Endodermal cell (in vitro differentiated cells): ENCODE results near the gene TBC1D8. TPM values are rescaled to one million over a fixed set of nuclear protein-coding genes. Genes with fewer than 3 reads are reported as not detected.

Source experiments
- DNase-seq: peaks from one replicate; pipeline ENCODE4 v3.0.0-alpha.2; 2017
- H3K27ac ChIP-seq: 2 replicates; pipeline ENCODE4 v1.5.1; 2013; ENCODE audit warnings: mild to moderate bottlenecking, low read depth, low read length, moderate library complexity
- H3K27me3 ChIP-seq: 2 replicates; pipeline ENCODE4 v1.6.1; 2013; ENCODE audit warnings: mild to moderate bottlenecking, low read length, moderate library complexity; ENCODE audit not compliant: insufficient read depth, control insufficient read depth, poor library complexity, severe bottlenecking
- H3K36me3 ChIP-seq: 2 replicates; pipeline ENCODE4 v1.7.0; 2013; ENCODE audit warnings: mild to moderate bottlenecking, low read length, moderate library complexity; ENCODE audit not compliant: control insufficient read depth, insufficient read depth
- H3K4me1 ChIP-seq: one replicate; pipeline ENCODE4 v1.7.0; 2013; ENCODE audit warnings: low read length; ENCODE audit not compliant: control insufficient read depth, insufficient read depth
- H3K4me3 ChIP-seq: 2 replicates; pipeline ENCODE4 v1.5.1; 2013; ENCODE audit warnings: mild to moderate bottlenecking, low read length, moderate library complexity
- H3K9ac ChIP-seq: 2 replicates; pipeline ENCODE4 v1.6.1; 2013; ENCODE audit warnings: mild to moderate bottlenecking, low read length, moderate library complexity; ENCODE audit not compliant: poor library complexity, severe bottlenecking; ENCODE audit errors: extremely low read depth
- H3K9me3 ChIP-seq: 2 replicates; pipeline ENCODE4 v1.6.1; 2013; ENCODE audit warnings: mild to moderate bottlenecking, low read length, moderate library complexity; ENCODE audit not compliant: control insufficient read depth
- H3K27ac Mint-ChIP-seq: 2 replicates; pipeline ENCODE4 v1.8.0; 2020; ENCODE audit warnings: mixed read lengths
- H3K27me3 Mint-ChIP-seq: 2 replicates; pipeline ENCODE4 v1.8.0; 2021; ENCODE audit warnings: mild to moderate bottlenecking, mixed read lengths; ENCODE audit not compliant: insufficient read depth
- H3K36me3 Mint-ChIP-seq: 2 replicates; pipeline ENCODE4 v1.8.0; 2020; ENCODE audit warnings: low read depth, mixed read lengths
- H3K4me1 Mint-ChIP-seq: 2 replicates; pipeline ENCODE4 v1.8.0; 2020; ENCODE audit warnings: mixed read lengths
- H3K4me3 Mint-ChIP-seq: 2 replicates; pipeline ENCODE4 v1.8.0; 2020; ENCODE audit warnings: mild to moderate bottlenecking, moderate library complexity, mixed read lengths
- H3K9me3 Mint-ChIP-seq: 2 replicates; pipeline ENCODE4 v1.8.0; 2020; ENCODE audit warnings: mild to moderate bottlenecking, mixed read lengths
- WGBS, 2 experiments: methylation state at CpG; one replicate each; pipeline versions ENCODE4 v1.1.5 to v1.1.7; 2013; ENCODE audit warnings: missing lambda C conversion rate in 2 of 2, mixed read lengths in 1 of 2; ENCODE audit not compliant: insufficient coverage in 1 of 2, insufficient read length in 1 of 2; 5-methylcytosine and 5-hydroxymethylcytosine counted together
- total RNA-seq, 2 donors: library from RNA; stranded (reverse); fragmentation: NEBNext Ultra II Directional in 1 of 2; extraction: Animal tissue kit (Norgen Biotek cat#: 25700) in 1 of 2; gene quantifications; 2 replicates in 1 of 2; 3 replicates in 1 of 2; pipeline ENCODE4 v1.2.1, GENCODE V29; 2021
- TF ChIP-seq, protein P1 (sequence below): fragments of 200-600 bp; sonication (generic); conservative IDR thresholded peaks from 2 replicates; pipeline ENCODE4 v1.5.0; 2021; ENCODE audit warnings: antibody characterized with exemption, mild to moderate bottlenecking

TBC1D8 gene
- total RNA-seq, 2 donors from 2014 or later: 14.4 to 14.5 TPM

DNA sequence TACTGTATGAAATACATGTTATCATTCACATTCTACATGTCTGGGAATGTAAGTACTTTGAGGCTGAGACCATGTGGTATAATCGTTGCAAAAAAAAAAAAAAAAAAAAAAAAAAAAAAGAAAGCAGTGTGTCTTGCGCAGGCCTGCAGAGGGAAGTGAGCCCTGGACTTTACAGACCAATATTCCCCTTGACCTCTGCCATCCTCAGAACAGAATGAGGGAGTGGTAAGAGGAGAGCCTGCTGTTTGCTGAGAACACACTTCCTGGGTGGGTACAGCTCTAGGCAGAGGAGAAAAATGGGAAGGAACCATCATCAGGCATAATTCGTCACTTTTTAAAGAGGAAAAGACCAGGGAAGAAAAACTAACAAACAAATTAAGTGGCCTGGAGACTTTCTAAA lies 28.8 kb upstream of the TBC1D8 start:
- Mint-ChIP-seq H3K27me3 (no peaks in the 10 kb centered on the region), H3K36me3 (no peaks in the 10 kb centered on the region), H3K4me3 (no peak overlapping the region), H3K27ac (no peak overlapping the region), H3K9me3 (peaks cover under 1% of the 10 kb centered on the region), H3K4me1 (peaks cover 2% of the 10 kb centered on the region)
- H3K4me3 ChIP-seq: no peak overlapping the region
- 88 to 100% methylated on average over 1 to 3 of the region's 3 CpGs for WGBS, 2 experiments
- H3K27me3 ChIP-seq: no peaks in the 10 kb centered on the region
- no peak for DNase-seq
- H3K36me3 ChIP-seq: no peaks in the 10 kb centered on the region
- H3K9me3 ChIP-seq: no peaks in the 10 kb centered on the region
- no peak overlapping the region for H3K9ac ChIP-seq
- TF ChIP-seq, protein P1, sequence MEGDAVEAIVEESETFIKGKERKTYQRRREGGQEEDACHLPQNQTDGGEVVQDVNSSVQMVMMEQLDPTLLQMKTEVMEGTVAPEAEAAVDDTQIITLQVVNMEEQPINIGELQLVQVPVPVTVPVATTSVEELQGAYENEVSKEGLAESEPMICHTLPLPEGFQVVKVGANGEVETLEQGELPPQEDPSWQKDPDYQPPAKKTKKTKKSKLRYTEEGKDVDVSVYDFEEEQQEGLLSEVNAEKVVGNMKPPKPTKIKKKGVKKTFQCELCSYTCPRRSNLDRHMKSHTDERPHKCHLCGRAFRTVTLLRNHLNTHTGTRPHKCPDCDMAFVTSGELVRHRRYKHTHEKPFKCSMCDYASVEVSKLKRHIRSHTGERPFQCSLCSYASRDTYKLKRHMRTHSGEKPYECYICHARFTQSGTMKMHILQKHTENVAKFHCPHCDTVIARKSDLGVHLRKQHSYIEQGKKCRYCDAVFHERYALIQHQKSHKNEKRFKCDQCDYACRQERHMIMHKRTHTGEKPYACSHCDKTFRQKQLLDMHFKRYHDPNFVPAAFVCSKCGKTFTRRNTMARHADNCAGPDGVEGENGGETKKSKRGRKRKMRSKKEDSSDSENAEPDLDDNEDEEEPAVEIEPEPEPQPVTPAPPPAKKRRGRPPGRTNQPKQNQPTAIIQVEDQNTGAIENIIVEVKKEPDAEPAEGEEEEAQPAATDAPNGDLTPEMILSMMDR: no peak
- H3K4me1 ChIP-seq: no peaks in the 10 kb centered on the region
- no peak overlapping the region for H3K27ac ChIP-seq

DNA sequence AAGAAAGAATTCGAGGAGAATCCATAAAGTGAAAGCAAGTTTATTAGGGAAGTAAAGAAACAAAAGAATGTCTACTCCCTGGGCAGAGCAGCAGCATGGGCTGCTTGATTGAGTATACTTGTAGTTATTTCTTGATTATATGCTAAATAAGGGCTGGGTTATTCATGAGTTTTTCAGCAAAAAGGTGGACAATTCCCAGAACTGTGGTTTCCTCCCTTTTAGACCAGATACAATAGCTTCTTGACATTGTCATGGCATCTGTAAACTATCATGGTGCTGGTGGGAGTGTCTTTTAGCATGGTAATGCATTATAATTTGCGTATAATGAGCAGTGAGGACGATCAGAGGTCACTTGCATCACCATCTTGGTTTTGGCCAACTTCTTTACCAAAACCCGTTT lies 25.6 kb upstream of the TBC1D8 start:
- Mint-ChIP-seq H3K4me3 (no peak overlapping the region), H3K4me1 (no peaks in the 10 kb centered on the region), H3K27me3 (no peaks in the 10 kb centered on the region), H3K9me3 (peaks cover 19% of the 10 kb centered on the region), H3K27ac (no peak overlapping the region), H3K36me3 (no peaks in the 10 kb centered on the region)
- WGBS, 2 experiments: 92 to 100% methylated on average over 3 to 4 of the region's 4 CpGs
- Histone ChIP-seq H3K27me3 (no peaks in the 10 kb centered on the region), H3K4me1 (no peaks in the 10 kb centered on the region), H3K36me3 (no peaks in the 10 kb centered on the region), H3K9me3 (peaks cover 5% of the 10 kb centered on the region), H3K27ac (no peak overlapping the region), H3K9ac (no peak overlapping the region), H3K4me3 (no peak overlapping the region)
- TF ChIP-seq, protein P1: no peak
- no peak for DNase-seq

DNA sequence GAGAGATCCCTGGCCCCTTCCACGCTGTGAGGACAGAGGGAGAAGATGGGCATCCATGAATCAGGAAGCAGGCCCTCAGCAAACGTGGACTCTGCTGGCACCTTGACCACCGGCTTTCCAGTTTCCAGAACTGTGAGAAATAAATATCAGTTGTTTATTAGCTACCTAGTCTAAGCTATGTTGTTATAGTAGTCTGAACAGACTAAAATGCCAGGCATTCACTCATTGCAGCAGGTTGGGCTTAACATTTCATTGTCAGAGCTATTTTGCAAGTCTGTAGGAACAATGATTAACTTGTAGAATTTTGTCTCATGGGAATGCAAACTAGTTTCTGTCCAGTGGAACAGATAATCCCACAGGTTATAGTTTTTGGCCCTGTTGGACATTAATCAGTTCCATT lies 24.8 kb upstream of the TBC1D8 start:
- DNase-seq: no peak
- H3K36me3 Mint-ChIP-seq: no peaks in the 10 kb centered on the region
- WGBS, 2 experiments: 89 to 100% methylated on average over 2 to 3 of the region's 3 CpGs
- H3K4me1 Mint-ChIP-seq: no peaks in the 10 kb centered on the region
- Histone ChIP-seq H3K27ac (no peak overlapping the region), H3K36me3 (no peaks in the 10 kb centered on the region), H3K4me1 (no peaks in the 10 kb centered on the region), H3K9me3 (peaks cover 5% of the 10 kb centered on the region), H3K9ac (no peak overlapping the region), H3K4me3 (no peak overlapping the region), H3K27me3 (no peaks in the 10 kb centered on the region)
- TF ChIP-seq, protein P1: no peak
- no peak overlapping the region for H3K27ac Mint-ChIP-seq
- peaks cover 25% of the 10 kb centered on the region for H3K9me3 Mint-ChIP-seq
- H3K27me3 Mint-ChIP-seq: no peaks in the 10 kb centered on the region
- H3K4me3 Mint-ChIP-seq: no peak overlapping the region
